NCI-H2196 (cell line): ENCODE data around the gene KREMEN2.

ENCODE experiments used
- DNase-seq: peaks from one replicate; lab custom pipeline; 2025; ENCODE audit not compliant: unreplicated experiment; lab: John Stamatoyannopoulos, UW

KREMEN2 gene

DNA sequence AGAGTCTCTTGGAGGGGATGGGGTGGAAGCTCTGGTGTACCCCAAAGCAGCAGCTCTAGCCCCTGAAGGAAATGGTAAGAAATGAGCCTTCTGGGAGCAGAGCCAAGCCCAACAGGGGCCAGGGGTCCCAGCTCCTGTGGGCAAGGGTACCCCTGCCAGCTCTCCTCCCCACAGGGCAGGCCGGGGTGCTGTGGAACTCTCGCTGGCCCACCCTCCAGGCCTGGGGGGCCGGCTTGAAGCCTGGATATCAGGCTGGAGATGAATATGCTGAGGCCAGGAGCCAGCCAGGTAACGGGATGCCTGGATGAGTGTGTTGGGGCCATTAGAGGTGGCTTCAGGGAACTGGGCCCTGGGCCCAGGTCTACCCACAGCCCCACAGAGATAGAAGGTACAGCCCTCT lies 36.5 kb downstream of the KREMEN2 start:
- no peak for DNase-seq

DNA sequence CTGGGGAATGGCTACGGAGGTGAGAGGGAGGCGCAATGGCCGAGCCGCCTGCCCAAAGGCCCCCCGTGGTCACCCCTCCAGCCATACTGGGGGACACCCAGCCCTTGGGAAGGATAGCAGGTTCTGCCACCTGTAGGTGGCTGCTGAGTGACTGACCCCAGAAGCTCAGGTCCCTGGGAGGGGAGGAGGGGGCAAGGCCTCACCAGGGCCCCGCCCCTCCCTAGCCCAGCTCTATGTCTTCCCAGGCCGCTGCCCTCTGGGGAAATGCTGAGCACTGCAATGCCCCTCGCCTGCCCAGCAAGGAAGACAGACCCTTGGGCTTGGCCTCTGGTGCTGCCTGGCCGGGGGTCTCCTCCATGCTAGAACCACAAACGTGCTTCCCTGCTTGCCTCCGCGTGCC lies 37.2 kb downstream of the KREMEN2 start:
- DNase-seq, result no peak

DNA sequence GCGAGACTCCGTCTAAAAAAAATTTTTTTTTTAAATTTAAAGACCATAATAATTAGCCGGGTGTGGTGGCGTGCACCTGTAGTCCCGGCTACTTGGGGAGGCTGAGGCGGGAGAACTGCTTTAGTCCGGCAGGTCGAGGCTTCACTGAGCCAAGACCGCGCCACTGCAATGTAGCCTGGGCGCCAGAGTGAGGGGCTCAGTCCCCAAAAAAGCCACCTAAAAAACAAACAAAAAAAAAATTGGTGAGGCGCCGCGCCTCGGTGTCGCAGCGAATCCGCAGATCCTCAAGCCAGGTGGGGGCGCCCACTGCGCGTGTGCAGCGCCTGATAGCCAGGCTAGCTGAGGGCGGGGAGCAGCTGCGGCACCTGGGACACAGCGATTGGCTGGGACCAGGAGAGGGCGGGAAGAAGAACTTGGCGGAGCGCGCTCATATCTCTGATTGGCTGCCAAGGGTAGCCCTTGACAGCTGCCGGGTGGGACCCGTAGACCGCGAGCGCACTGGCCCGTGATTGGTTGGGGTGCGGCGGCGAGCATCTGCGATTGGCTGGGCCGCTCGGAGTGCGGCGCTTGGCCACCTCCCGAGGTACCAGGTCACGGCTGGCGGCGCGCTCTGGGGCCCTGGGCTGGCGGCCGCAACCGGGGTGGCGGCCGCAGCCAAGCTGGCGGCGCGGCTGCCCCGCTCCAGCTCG lies 39.7 kb downstream of the KREMEN2 start:
- DNase-seq, result peak; percentile 98

DNA sequence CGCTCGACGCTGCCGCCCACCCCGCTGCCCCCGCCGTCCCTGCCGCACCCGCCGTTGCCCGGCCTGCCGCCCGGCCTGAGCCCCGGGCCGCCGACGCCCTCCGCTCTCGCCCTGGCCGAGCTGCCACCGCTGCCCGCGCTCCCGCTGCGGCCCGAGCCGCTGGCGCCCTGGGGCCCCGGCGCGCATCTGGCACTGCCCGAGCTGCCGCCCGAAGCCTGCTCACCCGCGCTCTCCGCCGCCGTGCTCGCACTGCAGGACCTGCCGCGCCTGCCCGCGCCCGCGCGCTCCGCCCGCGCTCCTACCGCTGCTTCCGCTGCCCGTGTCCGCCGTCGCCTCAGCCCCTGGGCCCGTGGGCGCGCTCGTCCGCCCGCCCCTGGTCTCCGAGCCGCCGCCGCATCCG lies 40.2 kb downstream of the KREMEN2 start:
- peak; percentile 68 for DNase-seq

DNA sequence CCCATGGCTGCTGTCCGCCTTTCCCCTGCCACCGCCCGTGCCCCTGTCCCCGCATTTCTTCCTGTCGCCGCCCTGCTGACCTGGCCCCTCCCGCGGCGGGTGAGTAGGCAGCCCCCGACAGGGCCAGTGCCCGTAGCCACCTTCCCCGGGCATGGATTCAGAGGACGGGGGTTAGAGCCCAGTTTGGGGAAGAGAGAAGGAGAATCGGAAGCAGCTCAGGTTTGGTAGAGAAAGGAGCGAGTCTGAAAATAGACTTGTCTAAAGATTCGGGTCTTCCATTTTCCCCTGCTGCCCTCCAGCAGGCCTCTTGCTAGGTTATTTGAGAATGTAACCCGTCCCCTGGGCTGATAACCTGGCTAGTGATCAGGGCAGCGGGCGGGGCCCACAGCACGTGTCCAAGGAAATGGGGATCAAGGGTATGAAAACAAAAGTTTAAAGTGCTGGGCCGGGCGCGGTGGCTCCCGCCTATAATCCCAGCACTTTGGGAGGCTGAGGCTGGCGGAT lies 40.8 kb downstream of the KREMEN2 start:
- peak; percentile 50 for DNase-seq

DNA sequence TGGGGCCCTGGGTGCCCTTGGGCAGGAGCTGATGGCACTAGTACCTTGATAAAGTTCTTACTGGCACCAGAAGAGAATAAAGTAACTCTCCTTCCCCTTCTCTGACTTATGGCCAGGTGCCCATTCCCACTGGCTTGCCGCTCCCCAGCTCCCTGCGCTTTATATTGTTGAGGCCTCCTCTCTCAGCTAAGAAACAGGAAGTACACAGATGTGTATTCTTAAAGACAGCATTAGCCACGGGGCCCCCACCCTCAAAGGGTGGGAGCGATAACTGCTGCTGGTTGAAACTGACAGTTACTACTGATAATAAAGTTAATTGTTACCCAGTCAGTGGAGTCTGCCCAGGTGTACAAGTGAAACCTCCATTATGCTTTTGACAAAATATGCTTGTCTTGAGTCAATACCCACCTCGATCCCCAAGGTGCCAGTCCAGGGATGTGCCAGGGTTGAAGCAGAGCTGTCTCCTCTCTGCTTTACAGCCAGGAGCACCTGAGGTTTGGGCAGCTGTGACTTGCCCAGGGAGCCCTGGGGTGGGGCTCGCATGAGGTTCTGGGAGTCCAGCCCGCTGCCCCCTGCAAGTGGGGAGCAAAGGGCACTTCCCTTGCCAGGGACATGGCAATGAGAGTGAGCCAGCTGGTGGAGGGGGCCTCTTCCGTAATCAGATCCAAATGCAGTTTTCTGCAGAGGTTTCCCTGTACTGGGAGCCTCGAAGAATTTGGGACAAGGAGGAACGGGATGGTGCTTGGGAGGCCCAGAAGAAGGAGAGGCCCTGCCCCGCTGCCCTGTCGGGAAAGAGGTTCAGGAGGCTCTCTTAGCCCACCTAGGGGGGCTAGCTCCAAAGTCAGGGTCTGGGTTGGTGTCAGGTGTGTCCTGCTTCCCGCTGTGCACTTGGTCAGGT lies 43.2 kb downstream of the KREMEN2 start:
- DNase-seq, result no peak

DNA sequence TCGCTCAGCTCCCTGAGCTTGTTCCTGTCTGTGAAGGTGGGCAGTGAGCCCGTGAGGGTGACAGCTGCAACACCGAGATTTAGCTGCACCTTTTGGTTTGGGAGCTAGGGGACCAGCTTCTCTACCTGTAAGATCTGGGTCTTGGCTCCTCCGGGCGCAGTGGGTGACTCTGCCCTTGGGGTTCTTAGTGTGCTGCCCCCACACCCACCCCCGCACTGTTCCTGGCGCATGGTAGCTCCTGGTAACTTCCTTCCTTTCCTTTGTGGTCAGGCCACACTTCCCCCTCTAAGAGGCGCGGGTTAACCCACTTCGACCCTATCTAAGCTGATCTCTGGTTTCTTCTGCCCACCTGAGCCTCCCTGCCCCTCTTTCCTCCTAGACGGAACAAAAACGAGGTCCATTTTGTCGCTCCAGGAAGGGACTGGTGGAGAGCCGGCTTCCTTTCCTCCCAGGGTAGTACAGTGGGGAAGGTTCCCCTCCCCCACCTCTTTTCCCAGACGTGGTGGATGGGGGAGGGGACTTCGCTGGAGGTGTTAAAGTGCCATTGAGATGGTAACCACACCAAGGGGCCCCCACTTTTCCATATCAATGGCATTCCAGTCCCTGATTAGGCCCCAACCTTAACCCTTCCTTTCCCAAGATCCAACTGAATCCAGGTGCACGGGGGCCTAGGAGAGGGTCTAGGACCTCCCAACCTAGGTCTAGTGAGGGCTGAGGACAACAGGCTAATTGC lies 44.0 kb downstream of the KREMEN2 start:
- DNase-seq, result no peak

DNA sequence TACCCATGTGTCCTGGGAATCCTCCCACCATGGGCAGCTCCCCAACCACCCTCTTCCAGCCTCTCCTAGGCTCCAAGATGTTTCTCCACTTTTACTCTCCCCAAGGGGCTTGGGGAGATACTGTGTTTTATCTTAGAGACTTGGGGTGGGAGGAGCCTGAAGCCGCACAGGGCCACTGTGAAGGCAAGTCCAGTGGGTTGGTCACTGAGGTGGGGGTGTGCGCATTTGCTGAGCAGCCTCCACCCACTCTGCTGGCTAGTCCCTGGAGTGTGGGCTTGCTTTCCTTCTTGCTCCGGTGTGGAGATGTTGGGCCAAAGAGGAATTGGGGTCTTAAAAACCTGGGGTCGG lies 44.6 kb downstream of the KREMEN2 start:
- DNase-seq, result no peak

DNA sequence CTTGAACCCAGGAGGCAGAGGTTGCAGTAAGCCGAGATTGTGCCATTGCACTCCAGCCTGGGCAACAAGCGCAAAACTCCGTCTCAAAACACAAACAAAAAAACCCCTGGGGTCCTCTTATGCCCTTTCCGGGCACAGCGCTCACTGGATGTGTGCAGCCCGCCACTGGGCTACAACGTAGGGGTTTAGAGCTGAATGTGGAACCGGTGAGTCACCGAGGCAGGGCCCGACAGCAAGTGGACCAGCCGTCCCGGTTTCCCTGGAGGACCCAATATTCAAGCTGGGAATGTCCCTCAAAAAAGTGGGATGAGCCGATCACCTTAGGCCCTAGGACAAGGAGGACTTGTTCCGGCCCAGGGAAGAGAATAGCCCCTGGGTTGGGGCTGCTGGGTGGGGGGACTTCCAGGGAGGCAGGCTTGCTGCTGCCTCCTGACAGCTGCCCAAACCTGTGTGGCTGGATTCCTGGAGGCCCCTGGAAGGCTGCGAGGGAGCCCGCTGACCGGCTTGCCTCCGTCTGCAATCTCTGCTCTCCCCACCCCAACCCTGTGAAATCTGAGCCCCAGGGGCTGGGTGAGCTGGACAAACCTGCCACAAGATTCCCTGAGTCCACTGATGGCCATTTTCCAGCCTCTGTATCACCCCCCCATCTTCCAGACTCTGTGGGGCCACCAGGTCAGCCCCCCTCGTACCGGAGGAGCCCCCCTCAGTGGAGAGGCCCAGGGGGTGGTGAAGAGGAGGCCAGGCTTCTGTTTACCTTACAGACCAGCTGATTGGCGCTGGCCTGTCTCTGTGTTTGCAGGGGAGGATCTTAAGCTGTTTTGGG lies 45.7 kb downstream of the KREMEN2 start:
- peak; percentile 43 for DNase-seq

DNA sequence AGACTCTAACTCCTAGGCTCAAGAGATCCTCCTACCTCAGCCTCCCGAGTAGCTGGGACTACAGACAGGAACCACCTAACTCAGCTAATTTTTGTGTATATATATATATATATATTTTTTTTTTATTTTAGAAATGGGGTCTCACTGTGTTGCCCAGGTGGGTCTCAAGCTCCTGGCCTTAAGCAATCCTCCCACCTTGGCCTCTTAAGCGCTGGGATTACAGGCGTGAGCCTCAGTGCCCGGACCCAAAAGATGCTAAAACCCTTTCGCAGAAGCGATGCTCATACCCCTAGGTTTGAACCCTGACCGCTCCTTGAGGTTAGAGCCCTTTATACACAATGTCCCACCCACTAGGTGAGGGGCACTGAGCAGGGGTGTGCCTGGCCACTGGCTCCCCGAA lies 46.4 kb downstream of the KREMEN2 start:
- DNase-seq, result no peak

DNA sequence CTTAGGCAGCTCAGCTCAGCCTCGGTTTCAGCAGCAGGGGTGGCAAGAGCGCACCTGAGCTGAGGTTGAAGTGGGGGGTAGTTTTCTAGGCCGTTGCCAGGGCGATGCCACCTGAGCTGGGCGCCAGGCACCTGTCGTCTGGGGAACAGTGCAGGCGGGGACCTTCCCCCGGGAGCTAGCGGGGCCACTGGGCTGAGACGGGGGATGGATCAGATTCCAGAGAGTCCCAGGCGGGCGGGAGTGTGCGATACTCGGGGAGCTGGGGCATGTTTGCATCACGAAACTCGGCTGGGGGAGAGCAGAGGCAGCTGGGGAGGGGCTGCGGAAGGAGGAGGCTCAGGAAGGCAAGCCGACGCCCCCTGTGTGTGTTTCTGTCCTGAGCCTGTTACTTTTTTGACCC lies 48.2 kb downstream of the KREMEN2 start:
- peak; percentile 83 for DNase-seq

DNA sequence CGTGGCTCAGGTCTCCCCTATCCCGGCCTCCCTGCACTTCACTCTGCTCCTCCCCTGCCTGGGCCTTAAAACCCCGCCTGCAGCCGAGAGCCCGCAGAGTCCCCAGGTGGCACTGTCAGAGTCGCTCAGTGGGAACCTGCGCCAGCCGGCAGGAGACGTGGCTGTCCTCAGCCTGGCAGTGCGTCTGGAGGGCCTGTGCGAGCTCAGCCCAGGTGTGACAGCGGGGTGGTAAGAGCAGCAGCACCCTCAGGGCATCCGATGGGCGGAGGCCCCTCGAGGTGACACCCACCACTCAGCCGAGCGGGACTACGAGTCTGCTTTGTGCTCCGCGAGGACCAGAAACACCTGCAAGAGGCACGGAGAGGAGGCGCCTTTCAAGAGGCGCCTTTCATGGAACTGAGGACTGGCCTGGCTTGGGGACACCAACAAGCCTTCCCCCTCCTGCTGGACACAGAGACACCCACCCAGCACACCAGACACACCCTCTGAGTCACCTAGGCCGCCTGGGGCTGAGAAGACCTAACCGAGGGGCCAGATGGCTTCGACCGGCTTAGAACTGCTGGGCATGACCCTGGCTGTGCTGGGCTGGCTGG lies 48.8 kb downstream of the KREMEN2 start, which contains the start of gene CLDN9:
TSS of gene CLDN9 (plus strand) at position 96 of the 593 bp plus-strand sequence. CDS start at position 536, 440 bp downstream.
- peak; percentile 51 for DNase-seq

DNA sequence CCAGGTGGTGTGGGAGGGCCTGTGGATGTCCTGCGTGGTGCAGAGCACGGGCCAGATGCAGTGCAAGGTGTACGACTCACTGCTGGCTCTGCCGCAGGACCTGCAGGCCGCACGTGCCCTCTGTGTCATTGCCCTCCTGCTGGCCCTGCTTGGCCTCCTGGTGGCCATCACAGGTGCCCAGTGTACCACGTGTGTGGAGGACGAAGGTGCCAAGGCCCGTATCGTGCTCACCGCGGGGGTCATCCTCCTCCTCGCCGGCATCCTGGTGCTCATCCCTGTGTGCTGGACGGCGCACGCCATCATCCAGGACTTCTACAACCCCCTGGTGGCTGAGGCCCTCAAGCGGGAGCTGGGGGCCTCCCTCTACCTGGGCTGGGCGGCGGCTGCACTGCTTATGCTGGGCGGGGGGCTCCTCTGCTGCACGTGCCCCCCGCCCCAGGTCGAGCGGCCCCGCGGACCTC lies 49.4 kb downstream of the KREMEN2 start:
- DNase-seq, result no peak

DNA sequence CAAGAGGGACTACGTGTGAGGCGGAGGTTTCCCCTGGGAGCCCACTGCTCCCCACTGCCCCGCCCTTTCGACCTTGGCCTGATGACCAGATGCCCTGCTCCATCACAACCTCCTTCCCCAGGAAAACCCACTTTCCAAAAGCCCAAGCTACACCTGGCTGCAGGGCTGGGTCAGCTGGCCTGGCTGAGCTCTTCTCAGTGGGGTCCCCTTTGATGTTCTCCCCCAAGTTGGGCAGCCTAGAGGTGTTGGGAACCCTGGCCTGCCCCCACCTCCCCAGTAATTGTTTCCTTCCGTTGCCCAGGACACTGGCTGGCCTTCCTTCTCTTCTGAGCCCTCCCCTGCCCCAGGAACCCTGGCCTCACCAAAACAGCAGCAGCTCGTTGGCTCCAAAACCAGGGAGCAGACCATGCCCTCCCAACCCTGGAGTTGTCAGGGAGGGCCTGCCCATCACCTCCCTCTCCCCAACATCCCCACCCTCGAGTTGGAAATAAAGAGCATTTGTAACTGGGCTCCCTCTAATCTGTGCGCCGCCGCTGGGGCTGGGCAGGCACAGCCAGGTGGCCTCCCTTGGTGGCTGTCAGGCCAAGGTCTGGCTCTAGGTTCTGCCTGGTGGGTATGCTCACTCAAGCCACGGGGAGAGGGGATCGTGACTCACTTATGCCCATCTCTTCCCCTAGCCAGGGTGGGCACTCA lies 50.1 kb downstream of the KREMEN2 start:
- no peak for DNase-seq

DNA sequence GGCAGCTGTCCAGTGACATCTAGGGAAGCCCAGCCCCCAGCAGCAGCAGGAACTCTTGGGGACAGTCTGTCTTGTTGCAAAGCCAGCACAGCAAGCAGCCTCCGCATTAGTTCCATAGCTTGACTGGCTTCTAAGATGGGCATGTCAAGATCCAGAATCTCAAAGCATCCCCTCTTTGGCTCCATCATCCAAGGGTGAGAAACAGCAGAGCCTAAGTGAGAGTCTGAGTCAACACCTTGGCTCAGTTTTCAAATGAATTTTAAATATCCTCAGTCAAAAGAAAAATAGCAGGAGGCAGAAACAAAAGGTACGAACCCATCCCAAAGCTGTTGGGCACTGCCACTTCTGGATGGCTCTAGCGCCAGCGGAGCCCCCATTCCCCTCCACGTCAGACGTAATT lies 50.9 kb downstream of the KREMEN2 start:
- no peak for DNase-seq

DNA sequence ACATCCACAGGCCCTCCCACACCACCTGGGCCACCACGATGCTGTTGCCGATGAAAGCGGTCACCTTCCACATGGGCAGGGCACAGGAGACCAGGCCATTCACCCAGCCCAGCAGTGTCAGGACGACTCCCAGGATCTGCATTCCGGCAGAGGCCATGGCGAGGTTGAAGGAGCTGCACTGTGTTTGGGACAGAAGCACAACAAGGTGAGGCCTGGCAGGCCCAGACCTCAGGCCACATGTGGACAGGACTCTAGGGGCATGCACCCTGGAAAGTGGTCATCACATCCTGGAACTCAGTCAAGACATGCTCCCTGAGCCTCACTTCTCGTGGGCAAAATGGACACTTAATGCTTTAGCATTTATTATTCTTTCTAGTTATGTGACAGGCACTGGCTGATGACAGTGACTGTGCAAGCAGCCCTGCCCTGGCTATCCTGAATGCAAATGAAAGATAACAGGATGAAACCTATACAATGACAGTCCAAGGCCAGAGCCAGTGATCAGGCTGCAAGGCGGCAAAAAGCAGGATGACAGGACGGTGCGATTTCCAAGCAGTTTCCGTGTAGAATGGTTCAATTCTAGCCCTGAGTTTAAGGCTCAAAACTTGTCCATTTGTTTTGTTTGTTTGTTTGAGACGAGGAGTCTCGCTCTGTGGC lies 51.9 kb downstream of the KREMEN2 start:
- DNase-seq, result no peak

DNA sequence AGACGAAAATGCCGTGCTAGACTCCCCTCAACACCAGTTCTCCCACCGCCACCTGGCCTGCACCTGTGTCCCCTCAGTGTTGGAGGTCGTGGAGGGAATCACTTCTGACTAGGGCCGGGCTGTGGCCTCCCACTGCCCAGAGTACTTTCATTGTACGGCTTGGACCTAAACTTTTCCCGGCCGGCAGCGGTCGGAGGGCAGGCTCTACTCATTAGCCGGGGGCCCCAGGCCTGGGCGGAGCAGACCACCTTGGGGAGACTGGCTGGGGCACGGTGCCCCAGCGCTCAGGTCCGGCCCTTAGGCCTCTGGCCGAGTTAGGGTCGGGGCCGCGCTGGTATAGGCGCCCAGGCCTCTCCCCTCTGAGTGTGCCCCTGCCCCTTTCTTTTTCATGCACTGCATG lies 53.3 kb downstream of the KREMEN2 start:
- DNase-seq, result no peak
